ENCODE results near the gene SHH. TPM values are rescaled to one million over a fixed set of nuclear protein-coding genes. Genes with fewer than 3 reads are reported as not detected.

Gene SHH
- total and polyA plus RNA-seq, 2 of the 13 experiments (the other 11 are each of a cell fraction or from before 2014, with no cell fraction given): 1.9 to 3.4 TPM

- WGBS (ENCODE audit: low lambda C conversion rate): 97% methylated on average over 18 of the region's 27 CpGs
- H2AFZ ChIP-seq (ENCODE audit: low read length): no peak overlapping the region
- no peak overlapping the region for H3K27ac ChIP-seq (ENCODE audit: extremely low read length, insufficient read depth, low read length)
- in situ Hi-C loops (cut with HindIII; ENCODE audit: extremely low pct_ligation_motif_present, low pct_unique_long_range_greater_than_20kb) (loop anchor here (25.0 kb wide), 1 partner anchor 377 kb away; no protein-coding TSS in a partner anchor), intact Hi-C loops (cut with micrococcal nuclease; ENCODE audit: unreplicated experiment) (loop anchor here (10.0 kb wide), 2 partner anchors 349 to 379 kb away; no protein-coding TSS in a partner anchor)
- DNase-seq (ENCODE audit: low spot score): no peak
- no peak for ATAC-seq
- peaks cover 24% of the 10 kb centered on the region for H3K79me2 ChIP-seq (ENCODE audit: insufficient read depth, low read length)
- peaks cover 33 to 76% of the 10 kb centered on the region in 2 experiments for H3K36me3 ChIP-seq (replicated peaks in 1 of 2; ENCODE audit: control insufficient read depth in 1 of 2, insufficient read depth in 2 of 2, low read length in 2 of 2)
- no peak for TF ChIP-seq SIN3B (IDR thresholded peaks at IDR 0.05; ENCODE audit: low read length)
- peak; percentile 36 for TF ChIP-seq AGO2 (optimal IDR thresholded peaks at IDR 0.05; ENCODE audit: low read depth, low read length)
- no peak for TF ChIP-seq THAP8 (CRISPR knock-in tag; IDR thresholded peaks at IDR 0.05; ENCODE audit: borderline replicate concordance)
- H3K9ac ChIP-seq (ENCODE audit: insufficient read depth, low read depth, low read length): no peak overlapping the region
- ChIA-PET CTCF (ENCODE audit: low intra/inter-chr PET ratio, low total read pairs) (no interaction called here), POLR2A (no interaction called here)
- no peaks in the 10 kb centered on the region for H3K9me3 ChIP-seq (ENCODE audit: low read length)
- H3K4me1 ChIP-seq (ENCODE audit: insufficient read depth, low read length): no peaks in the 10 kb centered on the region
- FAIRE-seq: no peak
- H3K4me2 ChIP-seq (ENCODE audit: low read depth, low read length): no peak overlapping the region
- no peaks in the 10 kb centered on the region for H3K27me3 ChIP-seq (ENCODE audit: control insufficient read depth in 1 of 2, insufficient read depth in 2 of 2, low read length in 2 of 2)
- no peak overlapping the region for H3K4me3 ChIP-seq (replicated peaks in 1 of 3; ENCODE audit: insufficient read depth in 1 of 3, low read depth in 2 of 3, low read length in 3 of 3)
- BruUV-seq (replicated peaks): no TSS peak
- H4K20me1 ChIP-seq (ENCODE audit: insufficient read depth, low read length): peaks cover 19% of the 10 kb centered on the region
Measured at GRCh38 chr7:155763691-155764437, 48.4 kb downstream of the SHH start.

- ATAC-seq: no peak
- in situ Hi-C loops (cut with HindIII; ENCODE audit: extremely low pct_ligation_motif_present, low pct_unique_long_range_greater_than_20kb) (loop anchor here (25.0 kb wide), 1 partner anchor 376 kb away; no protein-coding TSS in a partner anchor), intact Hi-C loops (cut with micrococcal nuclease; ENCODE audit: unreplicated experiment) (loop anchor here (10.0 kb wide), 2 partner anchors 348 to 378 kb away; no protein-coding TSS in a partner anchor)
- FAIRE-seq: no peak
- BruUV-seq (replicated peaks): no TSS peak
- Histone ChIP-seq H3K79me2 (ENCODE audit: insufficient read depth, low read length) (peaks cover 24% of the 10 kb centered on the region), H3K9ac (ENCODE audit: insufficient read depth, low read depth, low read length) (no peak overlapping the region), H2AFZ (ENCODE audit: low read length) (no peak overlapping the region), H3K9me3 (ENCODE audit: low read length) (no peaks in the 10 kb centered on the region), H3K4me2 (ENCODE audit: low read depth, low read length) (no peak overlapping the region), H3K27me3 (ENCODE audit: control insufficient read depth in 1 of 2, insufficient read depth in 2 of 2, low read length in 2 of 2) (no peaks in the 10 kb centered on the region), H3K4me1 (ENCODE audit: insufficient read depth, low read length) (no peaks in the 10 kb centered on the region), H3K27ac (ENCODE audit: extremely low read length, insufficient read depth, low read length) (no peak overlapping the region), H3K4me3 (replicated peaks in 1 of 3; ENCODE audit: insufficient read depth in 1 of 3, low read depth in 2 of 3, low read length in 3 of 3) (no peak overlapping the region), H4K20me1 (ENCODE audit: insufficient read depth, low read length) (peaks cover 18% of the 10 kb centered on the region), H3K36me3 (replicated peaks in 1 of 2; ENCODE audit: control insufficient read depth in 1 of 2, insufficient read depth in 2 of 2, low read length in 2 of 2) (peaks cover 36 to 79% of the 10 kb centered on the region in 2 experiments)
- no peak for DNase-seq (ENCODE audit: low spot score)
- WGBS (ENCODE audit: low lambda C conversion rate): 98% methylated on average over 10 of the region's 10 CpGs
- CTCF ChIA-PET (ENCODE audit: low intra/inter-chr PET ratio, low total read pairs): no interaction called here
- POLR2A ChIA-PET: no interaction called here
- TF ChIP-seq ZSCAN9 (CRISPR knock-in tag; IDR thresholded peaks at IDR 0.05; ENCODE audit: borderline replicate concordance) (no peak), MAFG (CRISPR knock-in tag; IDR thresholded peaks at IDR 0.05) (no peak), HMGXB4 (CRISPR knock-in tag; IDR thresholded peaks at IDR 0.05; ENCODE audit: borderline replicate concordance in 1 of 2, low read depth in 1 of 2) (no peak), POGK (CRISPR knock-in tag; conservative IDR thresholded peaks at IDR 0.05) (no peak), ZNF225 (CRISPR knock-in tag; IDR thresholded peaks at IDR 0.05) (no peak), ZSCAN31 (CRISPR knock-in tag; IDR thresholded peaks at IDR 0.05; ENCODE audit: low read depth) (no peak), ZMAT3 (CRISPR knock-in tag; conservative IDR thresholded peaks at IDR 0.05) (no peak), ELF1 (CRISPR knock-in tag; IDR thresholded peaks at IDR 0.05) (no peak), DBP (CRISPR knock-in tag; IDR thresholded peaks at IDR 0.05; ENCODE audit: not compliant biosample characterization) (no peak)
Measured at GRCh38 chr7:155763122-155763521, 49.1 kb downstream of the SHH start.

Measured in HepG2 (cell line).